Endothelial cell (in vitro differentiated cells): ENCODE results near the gene AGBL4. TPM values are rescaled to one million over a fixed set of nuclear protein-coding genes. Genes with fewer than 3 reads are reported as not detected.

Experiments
- DNase-seq: peaks from one replicate; pipeline ENCODE4 v3.0.0; 2021; ENCODE audit warnings: low spot score
- H3K27ac Mint-ChIP-seq: one replicate; pipeline ENCODE4 v1.8.0; 2021; ENCODE audit warnings: mixed read lengths, inconsistent platforms; ENCODE audit not compliant: unreplicated experiment
- H3K27me3 Mint-ChIP-seq: one replicate; pipeline ENCODE4 v1.8.0; 2021; ENCODE audit warnings: mild to moderate bottlenecking, moderate library complexity, mixed read lengths, inconsistent platforms; ENCODE audit not compliant: unreplicated experiment
- H3K36me3 Mint-ChIP-seq: one replicate; pipeline ENCODE4 v1.8.0; 2021; ENCODE audit warnings: mild to moderate bottlenecking, low read depth, mixed read lengths, inconsistent platforms; ENCODE audit not compliant: unreplicated experiment
- H3K4me1 Mint-ChIP-seq: one replicate; pipeline ENCODE4 v1.8.0; 2021; ENCODE audit warnings: mild to moderate bottlenecking, mixed read lengths, inconsistent platforms; ENCODE audit not compliant: unreplicated experiment
- H3K4me3 Mint-ChIP-seq: one replicate; pipeline ENCODE4 v1.8.0; 2021; ENCODE audit warnings: mild to moderate bottlenecking, mixed read lengths, inconsistent platforms; ENCODE audit not compliant: unreplicated experiment
- H3K9me3 Mint-ChIP-seq: one replicate; pipeline ENCODE4 v1.8.0; 2021; ENCODE audit warnings: mixed read lengths, inconsistent platforms; ENCODE audit not compliant: unreplicated experiment
- total RNA-seq: library from RNA; stranded (reverse); fragmentation: NEBNext Ultra II Directional; extraction: Animal tissue kit (Norgen Biotek cat#: 25700); gene quantifications from one replicate; pipeline ENCODE4 v1.2.1, GENCODE V29; 2021; ENCODE audit not compliant: unreplicated experiment
- TF ChIP-seq, protein P1 (sequence below): fragments of 200-600 bp; sonication (generic); IDR thresholded peaks from one replicate; pipeline ENCODE4 v1.5.0; 2021; ENCODE audit warnings: antibody characterized with exemption; ENCODE audit not compliant: unreplicated experiment

The AGBL4 gene
- total RNA-seq, 1 donor from 2014 or later: 0.51 TPM

DNA sequence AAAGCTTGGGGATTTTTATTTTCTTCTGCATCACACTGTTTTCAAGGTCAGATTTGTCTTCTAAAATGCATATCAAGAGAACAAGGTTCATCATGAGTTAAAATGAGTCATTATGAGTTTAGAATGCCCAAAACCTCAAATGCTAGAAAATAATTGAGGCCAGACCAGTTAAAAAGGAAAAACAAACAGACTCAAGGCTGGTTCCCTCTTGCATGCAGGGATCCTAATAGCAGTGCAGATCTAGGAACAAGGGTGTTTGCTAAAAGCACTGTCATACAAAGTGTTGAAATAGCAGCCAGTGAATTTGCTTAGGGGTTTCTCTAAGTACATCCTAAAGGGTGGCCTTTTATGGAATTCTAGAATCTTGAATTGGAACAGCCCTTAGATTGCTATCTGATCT lies 1262.3 kb downstream of the AGBL4 start:
- Mint-ChIP-seq H3K36me3 (peaks cover 18% of the 10 kb centered on the region), H3K27ac (no peak overlapping the region), H3K9me3 (no peaks in the 10 kb centered on the region), H3K27me3 (peaks cover 4% of the 10 kb centered on the region), H3K4me1 (no peaks in the 10 kb centered on the region), H3K4me3 (no peak overlapping the region)
- TF ChIP-seq, protein P1, sequence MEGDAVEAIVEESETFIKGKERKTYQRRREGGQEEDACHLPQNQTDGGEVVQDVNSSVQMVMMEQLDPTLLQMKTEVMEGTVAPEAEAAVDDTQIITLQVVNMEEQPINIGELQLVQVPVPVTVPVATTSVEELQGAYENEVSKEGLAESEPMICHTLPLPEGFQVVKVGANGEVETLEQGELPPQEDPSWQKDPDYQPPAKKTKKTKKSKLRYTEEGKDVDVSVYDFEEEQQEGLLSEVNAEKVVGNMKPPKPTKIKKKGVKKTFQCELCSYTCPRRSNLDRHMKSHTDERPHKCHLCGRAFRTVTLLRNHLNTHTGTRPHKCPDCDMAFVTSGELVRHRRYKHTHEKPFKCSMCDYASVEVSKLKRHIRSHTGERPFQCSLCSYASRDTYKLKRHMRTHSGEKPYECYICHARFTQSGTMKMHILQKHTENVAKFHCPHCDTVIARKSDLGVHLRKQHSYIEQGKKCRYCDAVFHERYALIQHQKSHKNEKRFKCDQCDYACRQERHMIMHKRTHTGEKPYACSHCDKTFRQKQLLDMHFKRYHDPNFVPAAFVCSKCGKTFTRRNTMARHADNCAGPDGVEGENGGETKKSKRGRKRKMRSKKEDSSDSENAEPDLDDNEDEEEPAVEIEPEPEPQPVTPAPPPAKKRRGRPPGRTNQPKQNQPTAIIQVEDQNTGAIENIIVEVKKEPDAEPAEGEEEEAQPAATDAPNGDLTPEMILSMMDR: no peak
- DNase-seq: no peak

- H3K27ac Mint-ChIP-seq: no peak overlapping the region
- TF ChIP-seq, protein P1: no peak
- no peak overlapping the region for H3K4me3 Mint-ChIP-seq
- H3K36me3 Mint-ChIP-seq: peaks cover 18% of the 10 kb centered on the region
- no peaks in the 10 kb centered on the region for H3K4me1 Mint-ChIP-seq
- DNase-seq: no peak
- peaks cover 4% of the 10 kb centered on the region for H3K27me3 Mint-ChIP-seq
- no peaks in the 10 kb centered on the region for H3K9me3 Mint-ChIP-seq
Measured at GRCh38 chr1:48760857-48761256, 1262.9 kb downstream of the AGBL4 start.

- no peak overlapping the region for H3K27ac Mint-ChIP-seq
- H3K9me3 Mint-ChIP-seq: no peaks in the 10 kb centered on the region
- H3K4me1 Mint-ChIP-seq: no peaks in the 10 kb centered on the region
- TF ChIP-seq, protein P1: no peak
- no peak overlapping the region for H3K4me3 Mint-ChIP-seq
- H3K27me3 Mint-ChIP-seq: peaks cover 4% of the 10 kb centered on the region
- DNase-seq: no peak
- peaks cover 26% of the 10 kb centered on the region for H3K36me3 Mint-ChIP-seq
Measured at GRCh38 chr1:48758976-48759375, 1264.8 kb downstream of the AGBL4 start.

- no peaks in the 10 kb centered on the region for H3K4me1 Mint-ChIP-seq
- H3K27me3 Mint-ChIP-seq: peaks cover 3% of the 10 kb centered on the region
- no peaks in the 10 kb centered on the region for H3K9me3 Mint-ChIP-seq
- H3K27ac Mint-ChIP-seq: no peak overlapping the region
- no peak for DNase-seq
- peaks cover 30% of the 10 kb centered on the region for H3K36me3 Mint-ChIP-seq
- TF ChIP-seq, protein P1: no peak
- no peak overlapping the region for H3K4me3 Mint-ChIP-seq
Measured at GRCh38 chr1:48757363-48757762, 1266.4 kb downstream of the AGBL4 start.

DNA sequence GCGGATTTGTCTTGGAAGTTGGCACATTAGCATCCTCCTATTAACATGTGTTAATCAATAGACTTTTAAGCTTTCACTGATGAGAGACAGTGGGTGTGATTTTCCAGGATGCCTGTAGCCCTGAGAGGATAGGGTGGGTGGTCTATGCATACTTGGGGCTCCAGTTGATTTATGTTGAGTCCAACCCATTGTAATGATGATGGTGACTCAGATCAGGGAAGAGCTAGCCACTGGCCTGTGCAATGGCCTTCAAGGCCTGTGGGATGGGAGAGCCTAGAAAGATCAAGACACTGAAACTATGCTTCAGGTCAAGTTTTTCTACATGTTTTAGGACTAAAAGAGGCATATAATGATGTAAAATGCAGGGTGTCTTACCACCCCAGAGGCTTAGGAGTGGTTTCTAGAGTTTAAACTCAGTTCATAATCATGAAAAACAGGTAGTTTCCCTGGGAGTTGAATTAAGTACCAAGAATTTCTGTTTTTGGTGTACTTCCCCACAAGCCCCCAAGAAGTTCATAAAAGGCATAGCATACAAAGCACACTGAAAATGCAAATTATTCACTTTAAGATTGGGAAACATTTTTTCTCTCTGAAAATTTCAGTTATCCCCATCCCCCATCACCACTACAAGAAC lies 1267.0 kb downstream of the AGBL4 start:
- no peak for DNase-seq
- Mint-ChIP-seq H3K27ac (no peak overlapping the region), H3K9me3 (no peaks in the 10 kb centered on the region), H3K4me3 (no peak overlapping the region), H3K36me3 (peaks cover 36% of the 10 kb centered on the region), H3K27me3 (peaks cover 1% of the 10 kb centered on the region), H3K4me1 (peaks cover 5% of the 10 kb centered on the region)
- TF ChIP-seq, protein P1: no peak
